HCT116 (cell line): ENCODE results near the gene PRMT3. TPM values are rescaled to one million over a fixed set of nuclear protein-coding genes. Genes with fewer than 3 reads are reported as not detected.

Experiments
- ATAC-seq: fragments of 200-7000 bp; cut with Tn5 transposase; 2 replicates; pipeline ENCODE4 v1.9.1; 2020; ENCODE audit warnings: mild to moderate bottlenecking, moderate library complexity
- BruUV-seq: library from RNA; stranded (reverse); fragments of 400-500 nt; replicated peaks from 2 replicates; lab custom pipeline; 2021; lab: Mats Ljungman, UMichigan
- CTCF ChIA-PET: fragments of 300-600 bp; sonication (Branson Sonifier 250); formaldehyde crosslinking; loops from one replicate; lab custom pipeline; 2021; ENCODE audit warnings: antibody characterized with exemption; lab: Charles Lee
- POLR2A ChIA-PET: fragments of 300-600, 350-600 bp; sonication (Branson Sonifier 250); formaldehyde crosslinking; loops from one replicate; lab custom pipeline; 2021; ENCODE audit warnings: antibody characterized with exemption; lab: Charles Lee
- RAD21 ChIA-PET, 2 experiments: fragments of 300-600 bp; sonication (Branson Sonifier 250); formaldehyde crosslinking; loops; one replicate each; lab custom pipeline; 2023; ENCODE audit warnings: low total read pairs in 2 of 2; ENCODE audit not compliant: uncharacterized antibody in 2 of 2, unreplicated experiment in 2 of 2, low non-redundant PET in 1 of 2; lab: Charles Lee
- DNase-seq: peaks from one replicate; pipeline ENCODE4 v3.0.0-alpha.2; 2010; ENCODE audit warnings: low read depth, low spot score
- H2AFZ ChIP-seq: fragments of 200-600 bp; shearing (Covaris generic), sonication (generic); 2 replicates; pipeline ENCODE4 v1.6.1; 2017; ENCODE audit warnings: low read depth, mixed run types, mixed read lengths, antibody characterized with exemption, low read length; ENCODE audit not compliant: poor library complexity, severe bottlenecking
- H3K27ac ChIP-seq: 2 replicates; pipeline ENCODE4 v1.5.1; 2012; ENCODE audit warnings: low read depth, low read length
- H3K27me3 ChIP-seq: fragments of 200-600 bp; sonication (generic); 2 replicates; pipeline ENCODE4 v1.6.1; 2016; ENCODE audit warnings: mixed run types, low read length, mixed read lengths; ENCODE audit not compliant: insufficient read depth
- H3K36me3 ChIP-seq, 2 experiments: fragments of 200-500 bp in 1 of 2; fragments of 200-600 bp in 1 of 2; sonication (Bioruptor generic) in 1 of 2; sonication (generic) in 1 of 2; 2 replicates each; pipeline versions ENCODE4 v1.5.1 to v1.6.1; 2014 to 2016; ENCODE audit warnings: low read length in 2 of 2, inconsistent platforms in 1 of 2, mixed read lengths in 1 of 2, mixed run types in 1 of 2; ENCODE audit not compliant: insufficient read depth in 2 of 2, control insufficient read depth in 1 of 2
- H3K4me1 ChIP-seq, 2 experiments: fragments of 200-600 bp in 1 of 2; sonication (generic) in 1 of 2; 2 replicates each; pipeline versions ENCODE4 v1.5.1 to v1.6.1; 2012 to 2017; ENCODE audit warnings: low read length in 2 of 2, inconsistent platforms in 1 of 2, mild to moderate bottlenecking in 1 of 2, mixed read lengths in 1 of 2, mixed run types in 1 of 2, moderate library complexity in 1 of 2; ENCODE audit not compliant: insufficient read depth in 2 of 2, control insufficient read depth in 1 of 2
- H3K4me2 ChIP-seq: fragments of 200-600 bp; sonication (generic); 2 replicates; pipeline ENCODE4 v1.6.1; 2017; ENCODE audit warnings: mixed run types, low read length, mixed read lengths
- H3K4me3 ChIP-seq, 2 experiments: fragments of 200-600 bp in 1 of 2; sonication (generic) in 1 of 2; replicated peaks in 1 of 2; 2 replicates each; pipeline ENCODE4 v1.5.1; 2011 to 2016; ENCODE audit warnings: low read length in 2 of 2, control low read depth in 1 of 2, low read depth in 1 of 2, mild to moderate bottlenecking in 1 of 2, mixed read lengths in 1 of 2, mixed run types in 1 of 2
- H3K79me2 ChIP-seq: fragments of 200-600 bp; sonication (generic); 2 replicates; pipeline ENCODE4 v1.6.1; 2017; ENCODE audit warnings: mild to moderate bottlenecking, mixed run types, low read length, moderate library complexity, mixed read lengths; ENCODE audit not compliant: insufficient read depth
- H3K9ac ChIP-seq: fragments of 200-600 bp; sonication (generic); 2 replicates; pipeline ENCODE4 v1.6.1; 2016; ENCODE audit warnings: low read length, mixed read lengths
- H3K9me2 ChIP-seq: fragments of 200-600 bp; sonication (generic), shearing (Covaris generic); 2 replicates; pipeline ENCODE4 v1.6.1; 2017; ENCODE audit warnings: mixed run types, mild to moderate bottlenecking, moderate library complexity; ENCODE audit not compliant: insufficient read depth
- H3K9me3 ChIP-seq, 2 experiments: fragments of 200-500 bp in 1 of 2; fragments of 200-600 bp in 1 of 2; sonication (Bioruptor generic) in 1 of 2; sonication (generic) in 1 of 2; 2 replicates each; pipeline ENCODE4 v1.6.1; 2014 to 2017; ENCODE audit warnings: low read length in 2 of 2, mixed read lengths in 2 of 2, inconsistent platforms in 1 of 2, low read depth in 1 of 2, mild to moderate bottlenecking in 1 of 2, mixed run types in 1 of 2, moderate library complexity in 1 of 2; ENCODE audit not compliant: control insufficient read depth in 1 of 2, insufficient read depth in 1 of 2
- H4K20me1 ChIP-seq: fragments of 200-600 bp; sonication (generic), shearing (Covaris generic); 2 replicates; pipeline ENCODE4 v1.6.1; 2017; ENCODE audit warnings: mixed run types, mild to moderate bottlenecking, moderate library complexity; ENCODE audit not compliant: insufficient read depth
- ATF3 ChIP-seq: IDR thresholded peaks from 2 replicates; pipeline ENCODE4 v1.6.1; 2012
- CEBPB ChIP-seq: IDR thresholded peaks from 2 replicates; pipeline ENCODE4 v1.6.1; 2012; ENCODE audit warnings: low read depth
- EGR1 ChIP-seq: IDR thresholded peaks from 2 replicates; pipeline ENCODE4 v1.6.1; 2012; ENCODE audit warnings: low read depth
- EZH2 ChIP-seq: fragments of 200-600 bp; sonication (generic); IDR thresholded peaks from 2 replicates; pipeline ENCODE4 v1.6.1; 2017; ENCODE audit warnings: antibody characterized with exemption, mixed run types
- JUND ChIP-seq: IDR thresholded peaks from 2 replicates; pipeline ENCODE4 v1.6.1; 2012
- POLR2A ChIP-seq: IDR thresholded peaks from 2 replicates; pipeline ENCODE4 v1.7.0; 2011; ENCODE audit warnings: borderline replicate concordance; ENCODE audit not compliant: insufficient read depth, insufficient read length; ENCODE audit errors: extremely low read depth
- SIN3A ChIP-seq: IDR thresholded peaks from 2 replicates; pipeline ENCODE4 v1.6.1; 2012; ENCODE audit warnings: low read depth
- SP1 ChIP-seq: IDR thresholded peaks from 2 replicates; pipeline ENCODE4 v1.6.1; 2012; ENCODE audit warnings: low read depth
- TCF7L2 ChIP-seq: IDR thresholded peaks from 2 replicates; pipeline ENCODE4 v1.7.0; 2011; ENCODE audit warnings: borderline replicate concordance, inconsistent platforms; ENCODE audit not compliant: insufficient read depth, insufficient read length; ENCODE audit errors: extremely low read depth
- intact Hi-C: fragments of 100-400 bp; cut with micrococcal nuclease; formaldehyde crosslinking; loops from 2 replicates; pipeline ENCODE4 v1.10.0; 2022
- total RNA-seq: library from RNA; stranded (reverse); gene quantifications from one replicate; pipeline ENCODE4 v1.2.1, GENCODE V29; 2021; ENCODE audit not compliant: unreplicated experiment

Gene PRMT3
- total RNA-seq, 1 experiment from 2014 or later = 24.3 TPM

GRCh38 chr11:20403059-20403458, 15.5 kb downstream of the PRMT3 start:
- no TSS peak for BruUV-seq
- RAD21 ChIA-PET = no interaction called here
- H3K9ac ChIP-seq = no peak overlapping the region
- no peaks in the 10 kb centered on the region for H3K4me1 ChIP-seq
- H3K27me3 ChIP-seq = no peaks in the 10 kb centered on the region
- no peak overlapping the region for H3K4me3 ChIP-seq
- H3K27ac ChIP-seq = no peak overlapping the region
- no peaks in the 10 kb centered on the region for H3K9me3 ChIP-seq
- ATAC-seq = no peak
- H3K36me3 ChIP-seq = peaks cover 23 to 29% of the 10 kb centered on the region in 2 experiments
- H3K9me2 ChIP-seq = no peaks in the 10 kb centered on the region
- no peaks in the 10 kb centered on the region; the same call in 1 of the 2 replicates for H4K20me1 ChIP-seq
- no peak overlapping the region for H2AFZ ChIP-seq
- peaks cover 32% of the 10 kb centered on the region for H3K79me2 ChIP-seq
- no peak overlapping the region for H3K4me2 ChIP-seq
- CTCF ChIA-PET = interaction anchor here (1.3 to 1.6 kb wide), 2 partner anchors 41 to 50 kb away, joined by 3 read pairs; no protein-coding TSS in a partner anchor
- intact Hi-C loops = no loop called here
- POLR2A ChIA-PET = no interaction called here
- no peak for DNase-seq
- TF ChIP-seq EGR1 = no peak
- no peak for TF ChIP-seq POLR2A
- TF ChIP-seq SIN3A = no peak
- no peak for TF ChIP-seq CEBPB
- no peak for TF ChIP-seq TCF7L2
- no peak for TF ChIP-seq EZH2
- no peak for TF ChIP-seq ATF3

GRCh38 chr11:20406484-20406883, 19.0 kb downstream of the PRMT3 start:
- H3K9me2 ChIP-seq = no peaks in the 10 kb centered on the region
- no peak for TF ChIP-seq EGR1
- no peak for TF ChIP-seq SP1
- no peak for TF ChIP-seq JUND
- TF ChIP-seq, all 23 proteins: peak for 0
- H3K79me2 ChIP-seq = peaks cover 8% of the 10 kb centered on the region
- BruUV-seq = no TSS peak
- H3K9ac ChIP-seq = no peak overlapping the region
- H3K36me3 ChIP-seq = peaks cover 30 to 32% of the 10 kb centered on the region in 2 experiments
- H4K20me1 ChIP-seq = no peaks in the 10 kb centered on the region; the same call in 1 of the 2 replicates
- no peak overlapping the region for H3K27ac ChIP-seq
- ChIA-PET CTCF (no interaction called here), POLR2A (no interaction called here), RAD21 (no interaction called here)
- no peak overlapping the region for H2AFZ ChIP-seq
- H3K4me1 ChIP-seq = no peaks in the 10 kb centered on the region
- no peak overlapping the region for H3K4me3 ChIP-seq
- ATAC-seq (no peak), DNase-seq (no peak)
- no peaks in the 10 kb centered on the region for H3K9me3 ChIP-seq
- H3K27me3 ChIP-seq = no peaks in the 10 kb centered on the region
- intact Hi-C loops = no loop called here
- H3K4me2 ChIP-seq = no peak overlapping the region
